GM18867 (cell line): ENCODE results near the gene CSKMT.

Experiments used
- ATAC-seq: cut with Tn5 transposase; IDR thresholded peaks from one replicate; pipeline ENCODE4 v1.9.1; 2021; ENCODE audit warnings: mild to moderate bottlenecking, moderate library complexity; ENCODE audit not compliant: unreplicated experiment

The CSKMT gene

DNA sequence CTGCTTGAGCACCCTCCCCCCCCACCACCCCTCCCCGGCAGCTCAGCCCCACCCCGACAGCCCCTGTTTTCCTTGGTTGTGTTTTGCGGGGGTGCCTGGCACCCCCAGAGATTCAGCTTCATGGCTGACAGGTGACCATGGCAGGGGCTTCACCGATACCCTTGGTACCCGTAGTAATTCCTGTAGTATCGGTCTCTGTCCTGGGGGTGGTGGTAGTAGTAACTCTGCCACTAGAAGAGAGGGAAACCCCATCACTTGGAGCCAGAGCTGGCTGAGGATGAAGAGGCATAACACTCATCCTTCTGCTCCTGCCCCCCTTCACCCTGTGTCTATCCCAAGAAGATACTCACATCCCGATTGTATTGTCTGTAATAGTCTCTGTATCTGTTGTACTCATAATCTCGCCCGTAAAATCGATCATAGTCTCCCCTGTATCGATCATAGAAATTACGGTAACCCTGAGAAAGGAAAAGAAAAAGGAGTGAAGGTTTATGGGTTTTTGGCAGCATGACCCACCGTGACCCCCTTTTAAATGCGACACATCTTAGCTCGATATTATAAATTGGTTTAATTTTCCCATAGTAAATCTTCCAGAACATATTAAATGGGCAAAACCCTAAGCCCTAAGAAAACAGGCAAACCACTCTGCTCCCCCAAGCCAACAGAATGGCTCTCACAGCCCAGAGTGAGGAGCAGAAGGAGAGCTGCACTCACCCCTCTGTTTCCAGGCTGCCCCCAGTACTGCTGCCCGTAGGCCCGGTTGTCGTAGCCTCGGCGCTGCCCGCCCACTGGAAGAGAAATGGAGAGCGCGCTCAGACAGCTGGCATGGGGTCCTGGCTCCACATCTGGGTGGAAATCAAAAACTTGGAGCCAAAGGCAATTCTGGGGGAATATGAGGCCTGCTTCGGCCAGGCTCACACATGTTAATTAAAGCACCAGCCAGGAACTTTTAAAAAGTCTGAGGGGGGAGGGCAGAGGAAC lies 50.3 kb downstream of the CSKMT start:
- no peak for ATAC-seq

DNA sequence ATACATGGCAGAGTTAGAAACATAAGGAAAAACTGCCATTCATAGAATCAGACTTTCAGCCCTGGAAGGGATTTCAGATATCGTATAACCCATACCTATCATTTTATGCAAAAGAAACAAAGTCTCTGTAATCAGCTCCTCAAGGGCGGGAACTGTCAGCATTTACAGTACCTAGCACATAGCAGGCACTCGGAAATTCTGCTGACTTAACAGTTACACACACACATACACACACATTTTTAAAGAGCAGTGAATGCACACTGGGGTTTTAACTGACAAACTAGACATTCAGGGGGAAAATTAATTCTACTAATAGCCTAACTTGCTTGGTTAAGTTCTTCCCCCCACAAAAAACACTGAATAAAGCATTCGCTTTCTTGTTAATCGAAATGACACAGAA lies 51.1 kb downstream of the CSKMT start:
- ATAC-seq: no peak

DNA sequence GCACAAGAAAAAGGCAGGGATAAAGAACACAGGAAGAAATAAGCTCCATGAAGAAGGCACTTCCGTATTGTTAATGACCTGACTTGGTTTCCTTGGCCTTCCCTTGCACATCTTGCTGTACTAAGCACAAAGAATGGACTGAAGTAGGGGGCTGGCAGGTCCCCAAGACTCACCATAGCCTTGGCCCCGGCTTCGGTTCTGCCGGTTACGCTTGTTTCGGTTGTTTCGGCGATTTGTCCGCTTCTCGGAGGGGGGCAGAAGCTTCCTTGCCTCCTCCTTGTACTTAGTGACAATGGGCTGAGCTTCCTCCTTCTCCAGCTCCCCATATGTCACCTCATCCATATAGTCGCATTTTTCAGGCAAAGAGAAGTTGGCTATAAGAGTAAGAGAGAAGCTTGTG lies 51.7 kb downstream of the CSKMT start:
- ATAC-seq: no peak
